ENCODE results near the gene CRB3. TPM values are rescaled to one million over a fixed set of nuclear protein-coding genes. Genes with fewer than 3 reads are reported as not detected.

Gene CRB3
- total RNA-seq, 2 experiments from 2014 or later: 1.2 to 1.4 TPM

- Mint-ChIP-seq H3K4me3 (peak overlapping the region; percentile 43), H3K9me3 (peaks cover 8% of the 10 kb centered on the region), H3K4me1 (ENCODE audit: low read depth) (no peaks in the 10 kb centered on the region), H3K27me3 (ENCODE audit: low read depth) (no peaks in the 10 kb centered on the region), H3K27ac (no peak overlapping the region), H3K36me3 (ENCODE audit: low read depth) (no peaks in the 10 kb centered on the region)
- DNase-seq: no peak
- CTCF ChIA-PET: interaction anchor here (0.5 to 2.3 kb wide), 2 partner anchors 8 to 1042 kb away, joined by 3 to 6 read pairs; no protein-coding TSS in a partner anchor
- intact Hi-C loops (cut with micrococcal nuclease): no loop called here
These were observed 26.1 kb downstream of the CRB3 start for GRCh38 chr19:6490134-6490533.

GRCh38 chr19:6491802-6492592 is 27.9 kb downstream of the CRB3 start:
- Mint-ChIP-seq H3K4me1 (ENCODE audit: low read depth) (no peaks in the 10 kb centered on the region), H3K4me3 (no peak overlapping the region), H3K9me3 (peaks cover 8% of the 10 kb centered on the region), H3K27me3 (ENCODE audit: low read depth) (no peaks in the 10 kb centered on the region), H3K27ac (no peak overlapping the region), H3K36me3 (ENCODE audit: low read depth) (no peaks in the 10 kb centered on the region)
- intact Hi-C loops (cut with micrococcal nuclease): no loop called here
- CTCF ChIA-PET: interaction anchor here (0.9 to 2.3 kb wide), 2 partner anchors 10 to 14 kb away, joined by 3 to 6 read pairs; no protein-coding TSS in a partner anchor
- DNase-seq: no peak

GRCh38 chr19:6494438-6495036 is 30.5 kb downstream of the CRB3 start:
- no peak overlapping the region for H3K4me3 Mint-ChIP-seq
- H3K27me3 Mint-ChIP-seq (ENCODE audit: low read depth): no peaks in the 10 kb centered on the region
- CTCF ChIA-PET: no interaction called here
- intact Hi-C loops (cut with micrococcal nuclease): no loop called here
- H3K27ac Mint-ChIP-seq: no peak overlapping the region
- no peaks in the 10 kb centered on the region for H3K36me3 Mint-ChIP-seq (ENCODE audit: low read depth)
- DNase-seq: no peak
- peaks cover 8% of the 10 kb centered on the region for H3K9me3 Mint-ChIP-seq
- H3K4me1 Mint-ChIP-seq (ENCODE audit: low read depth): no peaks in the 10 kb centered on the region

- Mint-ChIP-seq H3K27ac (no peak overlapping the region), H3K9me3 (peaks cover 8% of the 10 kb centered on the region), H3K36me3 (ENCODE audit: low read depth) (no peaks in the 10 kb centered on the region), H3K4me1 (ENCODE audit: low read depth) (no peaks in the 10 kb centered on the region), H3K4me3 (no peak overlapping the region), H3K27me3 (ENCODE audit: low read depth) (no peaks in the 10 kb centered on the region)
- CTCF ChIA-PET: interaction anchor here (0.6 kb wide), 1 partner anchor 387 kb away, joined by 3 read pairs; no protein-coding TSS in a partner anchor
- DNase-seq: no peak
- intact Hi-C loops (cut with micrococcal nuclease): no loop called here
These were observed 31.9 kb downstream of the CRB3 start for GRCh38 chr19:6495947-6496346.

- DNase-seq: no peak
- H3K9me3 Mint-ChIP-seq: no peaks in the 10 kb centered on the region
- no peak overlapping the region for H3K27ac Mint-ChIP-seq
- peaks cover 5% of the 10 kb centered on the region for H3K4me1 Mint-ChIP-seq (ENCODE audit: low read depth)
- CTCF ChIA-PET: interaction anchor here (0.6 to 1.2 kb wide), 2 partner anchors 17 to 50 kb away, joined by 3 read pairs; partner anchors contain the start of gene DENND1C
- intact Hi-C loops (cut with micrococcal nuclease): no loop called here
- no peaks in the 10 kb centered on the region for H3K36me3 Mint-ChIP-seq (ENCODE audit: low read depth)
- no peak overlapping the region for H3K4me3 Mint-ChIP-seq
- peaks cover 1% of the 10 kb centered on the region for H3K27me3 Mint-ChIP-seq (ENCODE audit: low read depth)
These were observed 34.4 kb downstream of the CRB3 start for GRCh38 chr19:6498294-6499036.

- H3K4me1 Mint-ChIP-seq (ENCODE audit: low read depth): peaks cover 5% of the 10 kb centered on the region
- H3K36me3 Mint-ChIP-seq (ENCODE audit: low read depth): no peaks in the 10 kb centered on the region
- H3K9me3 Mint-ChIP-seq: no peaks in the 10 kb centered on the region
- CTCF ChIA-PET: interaction anchor here (1.3 kb wide), 1 partner anchor 17 kb away, joined by 7 read pairs; no protein-coding TSS in a partner anchor
- H3K27me3 Mint-ChIP-seq (ENCODE audit: low read depth): peaks cover 5% of the 10 kb centered on the region
- H3K27ac Mint-ChIP-seq: no peak overlapping the region
- intact Hi-C loops (cut with micrococcal nuclease): no loop called here
- DNase-seq: no peak
- no peak overlapping the region for H3K4me3 Mint-ChIP-seq
These were observed 35.1 kb downstream of the CRB3 start for GRCh38 chr19:6499052-6499790.

- Mint-ChIP-seq H3K27me3 (ENCODE audit: low read depth) (peaks cover 5% of the 10 kb centered on the region), H3K9me3 (no peaks in the 10 kb centered on the region), H3K27ac (no peak overlapping the region), H3K4me1 (ENCODE audit: low read depth) (peaks cover 9% of the 10 kb centered on the region), H3K4me3 (peak overlapping the region; percentile 68), H3K36me3 (ENCODE audit: low read depth) (no peaks in the 10 kb centered on the region)
- CTCF ChIA-PET: interaction anchor here (0.9 to 1.0 kb wide), 2 partner anchors 16 to 20 kb away, joined by 4 to 5 read pairs; partner anchors contain the start of gene DENND1C
- no peak for DNase-seq
- intact Hi-C loops (cut with micrococcal nuclease): loop anchor here (2.0 to 10.0 kb wide), 3 partner anchors 18 to 226 kb away; partner anchors contain the start of genes ALKBH7 and MLLT1
These were observed 37.0 kb downstream of the CRB3 start for GRCh38 chr19:6500837-6501739.

- Mint-ChIP-seq H3K27me3 (ENCODE audit: low read depth) (peaks cover 5% of the 10 kb centered on the region), H3K36me3 (ENCODE audit: low read depth) (no peaks in the 10 kb centered on the region), H3K27ac (no peak within 1 kb of the TSS), H3K4me3 (peak within 1 kb of the TSS; percentile 68), H3K9me3 (no peaks in the 10 kb centered on the region), H3K4me1 (ENCODE audit: low read depth) (peaks cover 9% of the 10 kb centered on the region)
- intact Hi-C loops (cut with micrococcal nuclease): loop anchor here (2.0 to 10.0 kb wide), 3 partner anchors 19 to 227 kb away; partner anchors contain the start of genes ALKBH7 and MLLT1
- CTCF ChIA-PET: interaction anchor here (0.6 kb wide), 1 partner anchor 24 kb away, joined by 6 read pairs; no protein-coding TSS in a partner anchor
- DNase-seq: peak; percentile 58
These were observed 37.9 kb downstream of the CRB3 start, which contains the start of gene TUBB4A for GRCh38 chr19:6501740-6502648. Gene TUBB4A, minus strand, starts transcription at chr19:6502309. Its CDS starts 97 bp downstream, at chr19:6502212.

- H3K27me3 Mint-ChIP-seq (ENCODE audit: low read depth): peaks cover 5% of the 10 kb centered on the region
- DNase-seq: no peak
- CTCF ChIA-PET: interaction anchor here (0.6 to 1.6 kb wide), 6 partner anchors 13 to 262 kb away, joined by 3 to 11 read pairs (median 5); partner anchors contain the start of gene DENND1C
- H3K4me3 Mint-ChIP-seq: peak overlapping the region; percentile 5
- intact Hi-C loops (cut with micrococcal nuclease): loop anchor here (2.0 to 10.0 kb wide), 4 partner anchors 43 to 285 kb away; partner anchors contain the start of genes ALKBH7 and MLLT1
- H3K36me3 Mint-ChIP-seq (ENCODE audit: low read depth): no peaks in the 10 kb centered on the region
- H3K27ac Mint-ChIP-seq: no peak overlapping the region
- no peaks in the 10 kb centered on the region for H3K9me3 Mint-ChIP-seq
- peaks cover 9% of the 10 kb centered on the region for H3K4me1 Mint-ChIP-seq (ENCODE audit: low read depth)
These were observed 39.5 kb downstream of the CRB3 start for GRCh38 chr19:6503407-6504201.

Measured in activated naive CD4-positive, alpha-beta T cell treated with anti-CD3 and anti-CD28 coated beads for 36 hours (primary cell).